ENCODE measurements around the gene ETF1. TPM values are rescaled to one million over a fixed set of nuclear protein-coding genes. Genes with fewer than 3 reads are reported as not detected.
A peak's percentile ranks its signal among the peaks of the same experiment; 100 is the strongest.

ETF1 gene
- total and polyA plus RNA-seq, 9 of the 15 experiments (the other 6 are each of a cell fraction or from before 2014, with no cell fraction given): 53.7 to 209 (median 164) TPM

DNA sequence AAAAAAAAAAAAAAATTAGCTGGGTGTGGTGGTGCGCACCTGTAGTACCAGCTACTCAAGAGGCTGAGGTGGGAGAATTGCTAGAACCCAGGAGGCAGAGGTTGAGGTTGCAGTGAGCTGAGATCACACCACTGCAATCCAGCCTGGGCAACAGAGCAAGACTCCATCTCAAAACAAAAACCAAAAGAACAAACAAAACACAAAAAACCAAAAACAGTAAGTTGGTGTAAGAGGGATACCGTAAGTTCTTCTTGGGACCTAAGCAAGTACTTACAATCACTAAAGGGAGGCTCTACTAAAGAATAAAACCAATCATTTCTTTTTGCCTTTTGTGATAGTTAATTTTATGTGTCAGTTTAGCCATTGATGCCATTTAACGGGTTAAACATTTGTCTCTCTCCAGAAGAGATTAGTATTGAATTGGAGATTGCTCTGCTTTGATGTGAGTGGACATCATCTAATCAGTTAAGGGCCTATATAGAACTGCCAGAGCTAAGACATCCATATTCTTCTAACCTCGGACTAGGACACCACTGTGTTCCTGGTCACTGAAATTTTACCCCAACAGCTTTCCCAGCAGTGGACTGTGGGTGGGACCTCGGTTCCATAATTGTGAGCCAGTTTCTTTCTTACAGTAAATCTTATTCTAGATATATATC is 10.5 kb upstream of the ETF1 start (continued):
- TF ChIP-seq, protein P1, sequence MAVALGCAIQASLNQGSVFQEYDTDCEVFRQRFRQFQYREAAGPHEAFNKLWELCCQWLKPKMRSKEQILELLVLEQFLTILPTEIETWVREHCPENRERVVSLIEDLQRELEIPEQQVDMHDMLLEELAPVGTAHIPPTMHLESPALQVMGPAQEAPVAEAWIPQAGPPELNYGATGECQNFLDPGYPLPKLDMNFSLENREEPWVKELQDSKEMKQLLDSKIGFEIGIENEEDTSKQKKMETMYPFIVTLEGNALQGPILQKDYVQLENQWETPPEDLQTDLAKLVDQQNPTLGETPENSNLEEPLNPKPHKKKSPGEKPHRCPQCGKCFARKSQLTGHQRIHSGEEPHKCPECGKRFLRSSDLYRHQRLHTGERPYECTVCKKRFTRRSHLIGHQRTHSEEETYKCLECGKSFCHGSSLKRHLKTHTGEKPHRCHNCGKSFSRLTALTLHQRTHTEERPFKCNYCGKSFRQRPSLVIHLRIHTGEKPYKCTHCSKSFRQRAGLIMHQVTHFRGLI (CRISPR knock-in tag; IDR thresholded peaks at IDR 0.05): no peak
- TF ChIP-seq, protein P2, sequence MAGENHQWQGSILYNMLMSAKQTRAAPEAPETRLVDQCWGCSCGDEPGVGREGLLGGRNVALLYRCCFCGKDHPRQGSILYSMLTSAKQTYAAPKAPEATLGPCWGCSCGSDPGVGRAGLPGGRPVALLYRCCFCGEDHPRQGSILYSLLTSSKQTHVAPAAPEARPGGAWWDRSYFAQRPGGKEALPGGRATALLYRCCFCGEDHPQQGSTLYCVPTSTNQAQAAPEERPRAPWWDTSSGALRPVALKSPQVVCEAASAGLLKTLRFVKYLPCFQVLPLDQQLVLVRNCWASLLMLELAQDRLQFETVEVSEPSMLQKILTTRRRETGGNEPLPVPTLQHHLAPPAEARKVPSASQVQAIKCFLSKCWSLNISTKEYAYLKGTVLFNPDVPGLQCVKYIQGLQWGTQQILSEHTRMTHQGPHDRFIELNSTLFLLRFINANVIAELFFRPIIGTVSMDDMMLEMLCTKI (IDR thresholded peaks at IDR 0.05; ENCODE audit: partially characterized antibody): no peak
- TF ChIP-seq, protein P3, sequence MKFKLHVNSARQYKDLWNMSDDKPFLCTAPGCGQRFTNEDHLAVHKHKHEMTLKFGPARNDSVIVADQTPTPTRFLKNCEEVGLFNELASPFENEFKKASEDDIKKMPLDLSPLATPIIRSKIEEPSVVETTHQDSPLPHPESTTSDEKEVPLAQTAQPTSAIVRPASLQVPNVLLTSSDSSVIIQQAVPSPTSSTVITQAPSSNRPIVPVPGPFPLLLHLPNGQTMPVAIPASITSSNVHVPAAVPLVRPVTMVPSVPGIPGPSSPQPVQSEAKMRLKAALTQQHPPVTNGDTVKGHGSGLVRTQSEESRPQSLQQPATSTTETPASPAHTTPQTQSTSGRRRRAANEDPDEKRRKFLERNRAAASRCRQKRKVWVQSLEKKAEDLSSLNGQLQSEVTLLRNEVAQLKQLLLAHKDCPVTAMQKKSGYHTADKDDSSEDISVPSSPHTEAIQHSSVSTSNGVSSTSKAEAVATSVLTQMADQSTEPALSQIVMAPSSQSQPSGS (CRISPR knock-in tag; IDR thresholded peaks at IDR 0.05): no peak
- TF ChIP-seq, protein P4, sequence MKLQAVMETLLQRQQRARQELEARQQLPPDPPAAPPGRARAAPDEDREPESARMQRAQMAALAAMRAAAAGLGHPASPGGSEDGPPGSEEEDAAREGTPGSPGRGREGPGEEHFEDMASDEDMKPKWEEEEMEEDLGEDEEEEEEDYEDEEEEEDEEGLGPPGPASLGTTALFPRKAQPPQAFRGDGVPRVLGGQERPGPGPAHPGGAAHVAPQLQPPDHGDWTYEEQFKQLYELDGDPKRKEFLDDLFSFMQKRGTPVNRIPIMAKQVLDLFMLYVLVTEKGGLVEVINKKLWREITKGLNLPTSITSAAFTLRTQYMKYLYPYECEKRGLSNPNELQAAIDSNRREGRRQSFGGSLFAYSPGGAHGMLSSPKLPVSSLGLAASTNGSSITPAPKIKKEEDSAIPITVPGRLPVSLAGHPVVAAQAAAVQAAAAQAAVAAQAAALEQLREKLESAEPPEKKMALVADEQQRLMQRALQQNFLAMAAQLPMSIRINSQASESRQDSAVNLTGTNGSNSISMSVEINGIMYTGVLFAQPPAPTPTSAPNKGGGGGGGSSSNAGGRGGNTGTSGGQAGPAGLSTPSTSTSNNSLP (IDR thresholded peaks at IDR 0.05; ENCODE audit: borderline replicate concordance, low read depth, low read length): no peak
- TF ChIP-seq, protein P5, sequence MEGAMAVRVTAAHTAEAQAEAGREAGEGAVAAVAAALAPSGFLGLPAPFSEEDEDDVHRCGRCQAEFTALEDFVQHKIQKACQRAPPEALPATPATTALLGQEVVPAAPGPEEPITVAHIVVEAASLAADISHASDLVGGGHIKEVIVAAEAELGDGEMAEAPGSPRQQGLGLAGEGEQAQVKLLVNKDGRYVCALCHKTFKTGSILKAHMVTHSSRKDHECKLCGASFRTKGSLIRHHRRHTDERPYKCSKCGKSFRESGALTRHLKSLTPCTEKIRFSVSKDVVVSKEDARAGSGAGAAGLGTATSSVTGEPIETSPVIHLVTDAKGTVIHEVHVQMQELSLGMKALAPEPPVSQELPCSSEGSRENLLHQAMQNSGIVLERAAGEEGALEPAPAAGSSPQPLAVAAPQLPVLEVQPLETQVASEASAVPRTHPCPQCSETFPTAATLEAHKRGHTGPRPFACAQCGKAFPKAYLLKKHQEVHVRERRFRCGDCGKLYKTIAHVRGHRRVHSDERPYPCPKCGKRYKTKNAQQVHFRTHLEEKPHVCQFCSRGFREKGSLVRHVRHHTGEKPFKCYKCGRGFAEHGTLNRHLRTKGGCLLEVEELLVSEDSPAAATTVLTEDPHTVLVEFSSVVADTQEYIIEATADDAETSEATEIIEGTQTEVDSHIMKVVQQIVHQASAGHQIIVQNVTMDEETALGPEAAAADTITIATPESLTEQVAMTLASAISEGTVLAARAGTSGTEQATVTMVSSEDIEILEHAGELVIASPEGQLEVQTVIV (CRISPR knock-in tag; IDR thresholded peaks at IDR 0.05; ENCODE audit: borderline replicate concordance): no peak
- TF ChIP-seq ZNF707 (CRISPR knock-in tag; conservative IDR thresholded peaks at IDR 0.05) (no peak), COPS2 (conservative IDR thresholded peaks at IDR 0.05) (no peak), KLF10 (CRISPR knock-in tag; IDR thresholded peaks at IDR 0.05) (no peak), RHOXF2B (CRISPR knock-in tag; conservative IDR thresholded peaks at IDR 0.05) (0 out of 2 replicates have a peak, but pooled peaks have one; percentile 73), ZNF165 (CRISPR knock-in tag; IDR thresholded peaks at IDR 0.05; ENCODE audit: borderline replicate concordance) (no peak), ZNF668 (CRISPR knock-in tag; IDR thresholded peaks at IDR 0.05) (no peak), SNIP1 (IDR thresholded peaks at IDR 0.05; ENCODE audit: low read depth) (no peak), GTF2E2 (tag; IDR thresholded peaks at IDR 0.05) (no peak)
